Rectal smooth muscle tissue (tissue), 1 donor: ENCODE data around the gene GLE1.

ENCODE experiments used
- H3K27ac ChIP-seq: one replicate; pipeline ENCODE4 v1.7.0; 2013; ENCODE audit warnings: low read depth, low read length, inconsistent platforms
- H3K27me3 ChIP-seq: one replicate; pipeline ENCODE4 v1.7.0; 2013; ENCODE audit warnings: low read length; ENCODE audit not compliant: control insufficient read depth, insufficient read depth
- H3K36me3 ChIP-seq: one replicate; pipeline ENCODE4 v1.7.0; 2013; ENCODE audit warnings: low read length; ENCODE audit not compliant: control insufficient read depth, insufficient read depth
- H3K4me1 ChIP-seq: one replicate; pipeline ENCODE4 v1.7.0; 2013; ENCODE audit warnings: low read length; ENCODE audit not compliant: control insufficient read depth, insufficient read depth
- H3K4me3 ChIP-seq: one replicate; pipeline ENCODE4 v1.7.0; 2013; ENCODE audit warnings: low read length
- H3K9ac ChIP-seq: one replicate; pipeline ENCODE4 v1.7.0; 2013; ENCODE audit warnings: low read length

GLE1 gene

GRCh38 chr9:128482186-128482585 is 22.3 kb upstream of the GLE1 start:
- Histone ChIP-seq H3K27ac (no peak overlapping the region), H3K36me3 (peaks cover 24% of the 10 kb centered on the region), H3K4me3 (no peak overlapping the region), H3K4me1 (no peaks in the 10 kb centered on the region), H3K27me3 (no peaks in the 10 kb centered on the region), H3K9ac (no peak overlapping the region)

GRCh38 chr9:128484686-128485413 is 19.7 kb upstream of the GLE1 start:
- H3K27me3 ChIP-seq: no peaks in the 10 kb centered on the region
- H3K9ac ChIP-seq: no peak overlapping the region
- H3K36me3 ChIP-seq: peaks cover 26% of the 10 kb centered on the region
- no peaks in the 10 kb centered on the region for H3K4me1 ChIP-seq
- no peak overlapping the region for H3K27ac ChIP-seq
- no peak overlapping the region for H3K4me3 ChIP-seq

DNA sequence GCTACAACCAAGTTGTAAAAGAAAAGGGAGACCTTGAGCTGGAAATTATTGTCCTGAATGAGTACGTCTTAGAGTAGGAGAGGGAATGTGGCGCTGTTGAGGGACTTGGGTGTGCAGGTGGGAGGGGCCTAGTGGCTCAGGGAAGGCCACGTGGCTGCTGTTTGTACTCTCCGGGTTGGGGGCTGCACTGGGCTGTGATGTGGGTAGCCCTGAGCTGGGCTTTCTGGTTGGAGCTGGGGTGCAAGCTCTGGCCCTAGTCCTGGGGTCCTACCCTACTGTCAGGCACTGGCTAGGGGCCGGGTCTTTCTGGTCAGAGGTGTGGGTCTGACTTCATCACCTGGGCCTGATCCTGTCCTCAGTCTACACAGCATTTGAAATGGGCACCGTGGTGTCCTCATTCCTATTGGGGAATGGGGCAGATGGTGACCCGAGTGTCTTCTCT is 19.1 kb upstream of the GLE1 start:
- Histone ChIP-seq H3K4me1 (no peaks in the 10 kb centered on the region), H3K36me3 (peaks cover 26% of the 10 kb centered on the region), H3K4me3 (no peak overlapping the region), H3K27me3 (no peaks in the 10 kb centered on the region), H3K9ac (no peak overlapping the region), H3K27ac (no peak overlapping the region)

- no peaks in the 10 kb centered on the region for H3K4me1 ChIP-seq
- no peak overlapping the region for H3K4me3 ChIP-seq
- H3K9ac ChIP-seq: no peak overlapping the region
- peaks cover 26% of the 10 kb centered on the region for H3K36me3 ChIP-seq
- no peaks in the 10 kb centered on the region for H3K27me3 ChIP-seq
- no peak overlapping the region for H3K27ac ChIP-seq
These were observed 18.3 kb upstream of the GLE1 start for GRCh38 chr9:128486201-128486600.

DNA sequence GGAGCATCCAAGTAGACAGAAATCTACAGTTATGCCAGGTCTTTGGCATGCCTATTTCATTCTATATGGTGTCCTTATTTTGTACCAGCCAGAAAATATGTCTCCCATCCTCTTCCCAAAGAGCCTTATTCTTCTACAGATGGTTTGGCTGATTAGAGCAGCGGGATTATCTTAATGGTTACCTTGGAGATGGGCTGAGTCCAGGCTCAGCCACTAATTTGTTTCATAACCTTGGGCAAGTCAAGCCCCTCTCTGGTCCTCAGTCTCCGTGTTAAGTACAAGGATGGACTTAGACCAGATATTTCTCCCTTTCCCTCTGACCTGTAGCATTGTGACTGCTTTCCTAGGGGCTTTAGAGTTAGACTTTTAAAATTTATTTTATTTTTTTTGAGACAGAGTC is 11.1 kb upstream of the GLE1 start:
- Histone ChIP-seq H3K36me3 (peaks cover 12% of the 10 kb centered on the region), H3K4me3 (no peak overlapping the region), H3K4me1 (no peaks in the 10 kb centered on the region), H3K27me3 (no peaks in the 10 kb centered on the region), H3K27ac (no peak overlapping the region), H3K9ac (no peak overlapping the region)

GRCh38 chr9:128494108-128494745 is 10.3 kb upstream of the GLE1 start:
- H3K36me3 ChIP-seq: peaks cover 17% of the 10 kb centered on the region
- no peaks in the 10 kb centered on the region for H3K27me3 ChIP-seq
- H3K27ac ChIP-seq: no peak overlapping the region
- H3K4me1 ChIP-seq: no peaks in the 10 kb centered on the region
- H3K9ac ChIP-seq: no peak overlapping the region
- no peak overlapping the region for H3K4me3 ChIP-seq

DNA sequence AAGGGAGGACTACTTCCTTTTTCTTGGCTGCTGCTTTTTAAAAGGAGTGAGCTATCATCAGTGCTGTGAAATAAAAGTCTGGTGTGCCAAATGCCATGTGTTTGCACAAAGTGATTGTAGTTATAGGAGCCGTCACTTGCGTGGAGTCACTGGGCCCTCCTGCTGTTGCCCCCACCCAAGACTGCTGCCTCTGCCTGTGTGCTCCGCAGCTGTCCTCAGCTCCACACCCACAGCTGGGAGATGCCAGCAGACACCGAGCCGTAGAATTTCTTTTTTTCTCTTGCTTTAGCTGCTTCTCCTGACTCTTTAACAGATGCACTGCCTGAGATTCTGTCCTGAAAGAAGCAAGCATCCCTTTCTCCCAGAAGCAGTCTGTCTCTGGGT is 9.8 kb upstream of the GLE1 start:
- H3K4me3 ChIP-seq: no peak overlapping the region
- H3K27ac ChIP-seq: no peak overlapping the region
- no peaks in the 10 kb centered on the region for H3K27me3 ChIP-seq
- no peaks in the 10 kb centered on the region for H3K4me1 ChIP-seq
- H3K36me3 ChIP-seq: peaks cover 19% of the 10 kb centered on the region
- no peak overlapping the region for H3K9ac ChIP-seq

GRCh38 chr9:128495296-128495695 is 9.2 kb upstream of the GLE1 start:
- Histone ChIP-seq H3K27ac (no peak overlapping the region), H3K4me3 (no peak overlapping the region), H3K27me3 (no peaks in the 10 kb centered on the region), H3K4me1 (no peaks in the 10 kb centered on the region), H3K36me3 (peaks cover 23% of the 10 kb centered on the region), H3K9ac (no peak overlapping the region)

DNA sequence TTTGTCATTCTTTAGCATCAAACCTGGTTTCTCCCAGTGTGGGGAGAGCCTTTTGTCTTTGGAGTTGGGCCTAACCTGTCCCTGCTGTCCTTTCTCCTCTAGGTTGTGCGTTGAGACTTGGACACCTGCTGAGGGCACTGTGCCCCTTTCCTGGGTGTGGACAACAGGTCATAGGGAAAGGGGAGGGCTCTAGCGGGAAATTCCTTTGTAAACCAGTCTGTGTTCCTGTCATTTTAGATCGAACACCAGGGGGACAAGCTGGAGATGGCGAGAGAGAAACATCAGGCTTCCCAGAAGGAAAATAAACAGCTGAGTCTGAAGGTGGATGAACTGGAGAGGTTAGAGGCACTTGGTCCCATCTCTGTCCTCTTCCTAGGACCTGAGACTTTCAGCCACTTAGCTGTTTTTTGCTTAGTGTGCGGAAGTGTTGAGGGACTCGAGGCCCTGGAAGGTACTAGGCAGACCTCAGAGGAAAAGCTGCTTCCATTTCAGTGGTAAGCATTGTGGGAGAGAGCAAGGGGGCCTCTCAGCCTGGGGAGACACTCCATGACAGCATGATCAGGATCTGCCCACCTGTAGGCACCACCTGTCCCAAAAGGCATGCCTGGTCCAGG is 8.6 kb upstream of the GLE1 start:
- H3K36me3 ChIP-seq: peaks cover 23% of the 10 kb centered on the region
- H3K4me1 ChIP-seq: no peaks in the 10 kb centered on the region
- H3K27ac ChIP-seq: no peak overlapping the region
- no peak overlapping the region for H3K4me3 ChIP-seq
- H3K9ac ChIP-seq: no peak overlapping the region
- no peaks in the 10 kb centered on the region for H3K27me3 ChIP-seq

DNA sequence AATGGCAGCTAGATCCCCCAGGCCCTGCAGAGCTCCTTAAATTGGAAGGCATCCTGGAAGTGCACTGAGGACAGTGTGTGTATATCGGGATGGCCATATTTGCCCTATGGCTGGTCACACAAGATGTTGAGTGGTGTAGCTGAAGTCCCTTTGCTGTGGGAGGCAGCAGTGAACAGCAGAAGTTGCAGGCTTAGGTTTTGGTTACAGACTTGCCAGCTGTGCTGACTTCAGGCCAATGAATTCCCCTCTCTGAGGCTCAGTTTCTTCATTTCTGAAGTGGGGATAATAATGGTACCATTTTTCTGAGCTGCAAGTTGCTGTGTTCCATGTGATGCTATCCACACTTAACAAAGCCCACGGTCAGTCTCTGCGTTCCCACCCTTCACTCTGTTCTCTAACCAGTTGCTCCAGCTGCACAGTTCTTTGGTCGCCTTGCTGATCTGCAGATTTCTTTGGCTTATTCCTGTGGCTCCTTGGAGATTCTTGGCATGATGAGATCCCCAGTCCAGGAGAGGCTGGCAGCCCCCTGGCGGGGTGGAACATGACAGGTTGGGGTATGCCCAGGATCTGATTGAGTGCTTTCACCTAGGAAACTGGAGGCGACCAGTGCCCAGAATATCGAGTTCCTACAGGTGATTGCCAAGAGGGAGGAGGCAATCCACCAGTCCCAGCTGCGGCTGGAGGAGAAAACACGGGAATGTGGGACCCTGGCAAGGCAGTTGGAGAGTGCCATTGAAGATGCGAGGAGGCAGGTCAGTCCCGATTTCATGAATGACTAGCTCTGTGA is 6.5 kb upstream of the GLE1 start:
- peaks cover 19% of the 10 kb centered on the region for H3K36me3 ChIP-seq
- H3K27me3 ChIP-seq: no peaks in the 10 kb centered on the region
- no peak overlapping the region for H3K27ac ChIP-seq
- H3K9ac ChIP-seq: no peak overlapping the region
- no peaks in the 10 kb centered on the region for H3K4me1 ChIP-seq
- no peak overlapping the region for H3K4me3 ChIP-seq

DNA sequence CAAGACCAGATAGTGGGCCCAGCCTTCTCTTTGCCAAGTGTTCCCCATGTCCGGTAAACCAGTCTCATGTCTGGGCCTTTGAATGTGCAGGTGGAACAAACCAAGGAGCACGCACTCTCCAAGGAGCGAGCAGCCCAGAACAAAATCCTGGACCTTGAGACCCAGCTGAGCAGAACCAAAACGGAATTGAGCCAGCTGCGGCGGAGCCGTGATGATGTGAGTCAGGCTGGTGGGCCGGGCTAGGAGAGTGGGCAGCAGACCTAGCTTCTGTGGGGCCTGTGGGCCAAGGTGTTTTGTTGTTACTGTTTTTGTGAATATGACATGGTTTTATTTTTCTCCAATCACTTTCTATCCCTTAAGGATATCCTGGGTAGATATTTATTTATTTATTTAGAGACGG is 5.6 kb upstream of the GLE1 start:
- H3K4me3 ChIP-seq: no peak overlapping the region
- H3K4me1 ChIP-seq: peaks cover 3% of the 10 kb centered on the region
- H3K27ac ChIP-seq: no peak overlapping the region
- H3K27me3 ChIP-seq: no peaks in the 10 kb centered on the region
- no peak overlapping the region for H3K9ac ChIP-seq
- H3K36me3 ChIP-seq: peaks cover 19% of the 10 kb centered on the region

GRCh38 chr9:128499920-128500319 is 4.6 kb upstream of the GLE1 start:
- Histone ChIP-seq H3K4me1 (peaks cover 5% of the 10 kb centered on the region), H3K4me3 (no peak overlapping the region), H3K27me3 (no peaks in the 10 kb centered on the region), H3K36me3 (peaks cover 19% of the 10 kb centered on the region), H3K27ac (no peak overlapping the region), H3K9ac (no peak overlapping the region)
